Measurements from ENCODE around the gene PLCB4.

Gene PLCB4

GRCh38 chr20:9128568-9128967 lies 59.7 kb downstream of the PLCB4 start:
- no peak overlapping the region for H3K4me3 ChIP-seq (ENCODE audit: low read depth, low read length)

GRCh38 chr20:9129756-9130155 lies 60.9 kb downstream of the PLCB4 start:
- no peak for TF ChIP-seq CTCF (IDR thresholded peaks at IDR 0.05; ENCODE audit: low read depth, low read length)
- no peak overlapping the region for H3K4me3 ChIP-seq (ENCODE audit: low read depth, low read length)

More at GRCh38 chr20:9128568-9128967, 59.7 kb downstream of the PLCB4 start:
- no peak for TF ChIP-seq CTCF (IDR thresholded peaks at IDR 0.05; ENCODE audit: low read depth, low read length)

- no peak overlapping the region for H3K4me3 ChIP-seq (ENCODE audit: low read depth, low read length)
- no peak for TF ChIP-seq CTCF (IDR thresholded peaks at IDR 0.05; ENCODE audit: low read depth, low read length)
Observed at GRCh38 chr20:9130521-9130920, 61.6 kb downstream of the PLCB4 start.

- TF ChIP-seq CTCF (IDR thresholded peaks at IDR 0.05; ENCODE audit: low read depth, low read length) = no peak
Observed at GRCh38 chr20:9131841-9132240, 63.0 kb downstream of the PLCB4 start.

GRCh38 chr20:9134346-9134745 lies 65.5 kb downstream of the PLCB4 start:
- no peak for TF ChIP-seq CTCF (IDR thresholded peaks at IDR 0.05; ENCODE audit: low read depth, low read length)
- no peak overlapping the region for H3K4me3 ChIP-seq (ENCODE audit: low read depth, low read length)

More at GRCh38 chr20:9131841-9132240, 63.0 kb downstream of the PLCB4 start:
- no peak overlapping the region for H3K4me3 ChIP-seq (ENCODE audit: low read depth, low read length)

GRCh38 chr20:9136114-9136513 lies 67.2 kb downstream of the PLCB4 start:
- TF ChIP-seq CTCF (IDR thresholded peaks at IDR 0.05; ENCODE audit: low read depth, low read length) = no peak
- no peak overlapping the region for H3K4me3 ChIP-seq (ENCODE audit: low read depth, low read length)

- no peak overlapping the region for H3K4me3 ChIP-seq (ENCODE audit: low read depth, low read length)
Observed at GRCh38 chr20:9137001-9137400, 68.1 kb downstream of the PLCB4 start.

More at GRCh38 chr20:9137001-9137400, 68.1 kb downstream of the PLCB4 start:
- no peak for TF ChIP-seq CTCF (IDR thresholded peaks at IDR 0.05; ENCODE audit: low read depth, low read length)
